ENCODE measurements around the gene ZSCAN31.
"Not testable (repeated sequence)": the region's sequence is repeated elsewhere in the genome, so short reads cannot be mapped to it uniquely, and the experiment has no call there.

Gene ZSCAN31

GRCh38 chr6:28317866-28318265 lies 18.1 kb downstream of the ZSCAN31 start:
- DNase-seq (ENCODE audit: low read depth): not testable (repeated sequence)

- no peak for DNase-seq (ENCODE audit: low read depth)
Measured at GRCh38 chr6:28315628-28316027, 20.3 kb downstream of the ZSCAN31 start.

- DNase-seq (ENCODE audit: low read depth): no peak
Measured at GRCh38 chr6:28312939-28313338, 23.0 kb downstream of the ZSCAN31 start.

GRCh38 chr6:28311139-28311823 lies 24.7 kb downstream of the ZSCAN31 start:
- no peak for DNase-seq (ENCODE audit: low read depth)

GRCh38 chr6:28306363-28306762 lies 29.6 kb downstream of the ZSCAN31 start:
- not testable (repeated sequence) for DNase-seq (ENCODE audit: low read depth)

- no peak for DNase-seq (ENCODE audit: low read depth)
Measured at GRCh38 chr6:28303570-28303969, 32.4 kb downstream of the ZSCAN31 start.

- DNase-seq (ENCODE audit: low read depth): no peak
Measured at GRCh38 chr6:28296520-28297060, 39.4 kb downstream of the ZSCAN31 start.

GRCh38 chr6:28295326-28295725 lies 40.6 kb downstream of the ZSCAN31 start:
- DNase-seq (ENCODE audit: low read depth): no peak

GRCh38 chr6:28291573-28291972 lies 44.4 kb downstream of the ZSCAN31 start:
- DNase-seq (ENCODE audit: low read depth): no peak

GRCh38 chr6:28282926-28283325 lies 53.0 kb downstream of the ZSCAN31 start:
- peak; percentile 6 for DNase-seq (ENCODE audit: low read depth)

- peak; percentile 63 for DNase-seq (ENCODE audit: low read depth)
Measured at GRCh38 chr6:28281288-28282064, 54.5 kb downstream of the ZSCAN31 start, which contains the start of gene PGBD1. PGBD1 (plus strand) TSS chr6:28281572; CDS start chr6:28283814, 2,242 bp downstream.

- DNase-seq (ENCODE audit: low read depth): no peak
Measured at GRCh38 chr6:28280595-28281287, 55.2 kb downstream of the ZSCAN31 start.

GRCh38 chr6:28277746-28278145 lies 58.2 kb downstream of the ZSCAN31 start:
- DNase-seq (ENCODE audit: low read depth): no peak

GRCh38 chr6:28274888-28275287 lies 61.1 kb downstream of the ZSCAN31 start:
- no peak for DNase-seq (ENCODE audit: low read depth)
